ENCODE data around the gene PLEKHG2.

DNA sequence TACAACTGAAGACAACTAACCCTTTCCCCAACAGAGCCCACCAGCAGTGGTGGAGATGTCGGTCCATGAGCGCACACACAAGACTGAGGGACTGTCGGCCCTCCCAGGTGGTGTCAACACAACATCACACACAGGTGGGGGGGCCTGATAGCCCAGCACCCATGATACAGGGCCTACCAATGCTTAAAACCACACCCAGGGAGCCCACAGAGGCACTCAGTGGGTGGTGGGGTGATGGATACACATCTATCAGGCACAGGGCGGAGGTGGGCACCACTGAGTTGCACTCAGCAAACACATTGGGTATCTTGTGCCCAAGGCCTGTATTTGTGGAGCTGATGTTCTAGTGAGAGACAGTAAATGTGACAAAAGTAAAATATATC, 12.8 kb upstream of the PLEKHG2 start:
- TF ChIP-seq, protein P1, sequence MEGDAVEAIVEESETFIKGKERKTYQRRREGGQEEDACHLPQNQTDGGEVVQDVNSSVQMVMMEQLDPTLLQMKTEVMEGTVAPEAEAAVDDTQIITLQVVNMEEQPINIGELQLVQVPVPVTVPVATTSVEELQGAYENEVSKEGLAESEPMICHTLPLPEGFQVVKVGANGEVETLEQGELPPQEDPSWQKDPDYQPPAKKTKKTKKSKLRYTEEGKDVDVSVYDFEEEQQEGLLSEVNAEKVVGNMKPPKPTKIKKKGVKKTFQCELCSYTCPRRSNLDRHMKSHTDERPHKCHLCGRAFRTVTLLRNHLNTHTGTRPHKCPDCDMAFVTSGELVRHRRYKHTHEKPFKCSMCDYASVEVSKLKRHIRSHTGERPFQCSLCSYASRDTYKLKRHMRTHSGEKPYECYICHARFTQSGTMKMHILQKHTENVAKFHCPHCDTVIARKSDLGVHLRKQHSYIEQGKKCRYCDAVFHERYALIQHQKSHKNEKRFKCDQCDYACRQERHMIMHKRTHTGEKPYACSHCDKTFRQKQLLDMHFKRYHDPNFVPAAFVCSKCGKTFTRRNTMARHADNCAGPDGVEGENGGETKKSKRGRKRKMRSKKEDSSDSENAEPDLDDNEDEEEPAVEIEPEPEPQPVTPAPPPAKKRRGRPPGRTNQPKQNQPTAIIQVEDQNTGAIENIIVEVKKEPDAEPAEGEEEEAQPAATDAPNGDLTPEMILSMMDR (IDR thresholded peaks at IDR 0.05), result no peak
- no peak for TF ChIP-seq NR2C2 (CRISPR knock-in tag; IDR thresholded peaks at IDR 0.05)
- TF ChIP-seq, protein P2, sequence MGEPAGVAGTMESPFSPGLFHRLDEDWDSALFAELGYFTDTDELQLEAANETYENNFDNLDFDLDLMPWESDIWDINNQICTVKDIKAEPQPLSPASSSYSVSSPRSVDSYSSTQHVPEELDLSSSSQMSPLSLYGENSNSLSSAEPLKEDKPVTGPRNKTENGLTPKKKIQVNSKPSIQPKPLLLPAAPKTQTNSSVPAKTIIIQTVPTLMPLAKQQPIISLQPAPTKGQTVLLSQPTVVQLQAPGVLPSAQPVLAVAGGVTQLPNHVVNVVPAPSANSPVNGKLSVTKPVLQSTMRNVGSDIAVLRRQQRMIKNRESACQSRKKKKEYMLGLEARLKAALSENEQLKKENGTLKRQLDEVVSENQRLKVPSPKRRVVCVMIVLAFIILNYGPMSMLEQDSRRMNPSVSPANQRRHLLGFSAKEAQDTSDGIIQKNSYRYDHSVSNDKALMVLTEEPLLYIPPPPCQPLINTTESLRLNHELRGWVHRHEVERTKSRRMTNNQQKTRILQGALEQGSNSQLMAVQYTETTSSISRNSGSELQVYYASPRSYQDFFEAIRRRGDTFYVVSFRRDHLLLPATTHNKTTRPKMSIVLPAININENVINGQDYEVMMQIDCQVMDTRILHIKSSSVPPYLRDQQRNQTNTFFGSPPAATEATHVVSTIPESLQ (CRISPR knock-in tag; IDR thresholded peaks at IDR 0.05), result no peak

Measured in WTC11 (cell line).